Activated CD8-positive, alpha-beta memory T cell treated with anti-CD3 and anti-CD28 coated beads, Interleukin-2, amount 50 U/mL, for 1 hour (primary cell): Measurements from ENCODE around the gene ME3.
"Not testable (repeated sequence)": the region's sequence is repeated elsewhere in the genome, so short reads cannot be mapped to it uniquely, and the experiment has no call there.

Experiments
- DNase-seq: peaks from one replicate; pipeline ENCODE4 v3.0.0-alpha.2; 2020; ENCODE audit errors: extremely low read depth

Gene ME3

DNA sequence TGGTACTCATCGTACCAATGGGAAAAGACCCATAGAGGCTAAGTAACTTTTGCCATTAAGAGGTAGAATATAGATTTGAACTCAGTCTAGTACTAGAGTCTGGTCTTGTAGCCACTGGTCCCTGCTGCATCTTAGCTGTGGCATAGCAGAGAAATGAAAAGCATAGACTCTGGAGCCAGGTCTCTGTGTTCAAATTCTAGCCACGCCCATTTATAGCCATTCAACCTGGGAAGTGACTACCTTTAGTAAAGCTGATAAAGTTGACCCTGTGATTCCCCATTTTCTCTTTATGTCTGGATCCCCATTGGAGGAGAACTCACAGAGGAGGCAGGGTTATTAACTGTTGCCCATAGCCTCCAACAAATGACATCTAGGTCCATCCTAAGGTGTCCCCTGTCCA, 113.6 kb downstream of the ME3 start:
- no peak for DNase-seq

- DNase-seq = no peak
Measured at GRCh38 chr11:86558207-86558606, 114.2 kb downstream of the ME3 start.

- no peak for DNase-seq
Measured at GRCh38 chr11:86555866-86556265, 116.5 kb downstream of the ME3 start.

DNA sequence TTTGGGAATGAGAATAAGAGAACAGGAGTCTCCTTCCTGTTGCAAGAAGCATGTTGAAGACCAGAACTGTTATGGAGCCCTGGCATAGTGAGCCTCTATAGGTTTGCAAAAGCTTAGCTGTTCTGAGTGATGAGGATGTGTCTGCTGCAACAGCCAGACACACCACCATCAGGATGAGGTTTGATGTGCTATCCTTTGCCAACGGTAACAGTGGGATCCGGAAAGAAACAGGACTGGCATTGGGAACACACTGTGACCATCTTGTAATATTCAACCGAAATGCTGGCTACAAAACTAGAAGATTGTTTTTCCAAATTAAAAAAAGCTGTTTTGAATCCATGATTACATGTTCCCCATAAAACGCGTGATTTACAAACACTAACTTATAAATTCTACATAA, 117.0 kb downstream of the ME3 start:
- DNase-seq = no peak

GRCh38 chr11:86553265-86553664, 119.2 kb downstream of the ME3 start:
- DNase-seq = no peak

- no peak for DNase-seq
Measured at GRCh38 chr11:86551288-86552092, 120.9 kb downstream of the ME3 start.

GRCh38 chr11:86550757-86551156, 121.7 kb downstream of the ME3 start:
- DNase-seq = no peak

DNA sequence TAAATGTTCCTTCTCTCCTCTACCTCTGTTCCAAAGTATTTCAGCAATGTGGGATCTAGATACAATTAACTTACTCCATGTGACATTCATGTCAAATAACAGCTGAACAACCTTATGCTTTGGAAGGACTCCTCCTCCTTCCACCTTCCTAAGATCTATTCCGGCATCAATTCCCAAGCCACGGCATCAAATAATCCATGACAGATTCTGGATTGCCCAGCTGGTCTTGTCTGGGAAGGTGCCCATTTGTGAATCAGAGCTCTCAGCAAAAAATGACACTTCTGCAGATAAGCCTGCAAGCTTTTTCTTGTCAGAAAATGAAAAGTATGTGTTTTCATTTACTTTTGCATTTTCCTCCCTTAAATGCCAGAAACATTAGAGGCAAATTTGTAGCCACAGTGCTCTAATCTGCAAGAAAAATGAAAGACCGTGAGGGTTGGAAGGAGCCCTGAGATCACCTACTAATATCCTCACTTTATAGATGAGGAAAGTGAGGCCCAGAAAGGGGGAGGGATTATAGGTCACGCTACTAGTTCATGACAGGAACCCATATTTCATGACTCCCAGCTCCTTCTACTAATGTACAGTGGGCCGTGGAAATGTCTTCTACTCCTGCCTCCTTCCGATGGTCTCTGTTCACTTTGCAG, 124.0 kb downstream of the ME3 start:
- DNase-seq = no peak

GRCh38 chr11:86547727-86548126, 124.7 kb downstream of the ME3 start:
- DNase-seq = no peak

GRCh38 chr11:86541299-86541698, 131.1 kb downstream of the ME3 start:
- DNase-seq = not testable (repeated sequence)

GRCh38 chr11:86538223-86538548, 134.2 kb downstream of the ME3 start:
- DNase-seq = no peak

GRCh38 chr11:86537541-86538222, 134.7 kb downstream of the ME3 start:
- DNase-seq = no peak

GRCh38 chr11:86535773-86536172, 136.6 kb downstream of the ME3 start:
- DNase-seq = no peak

DNA sequence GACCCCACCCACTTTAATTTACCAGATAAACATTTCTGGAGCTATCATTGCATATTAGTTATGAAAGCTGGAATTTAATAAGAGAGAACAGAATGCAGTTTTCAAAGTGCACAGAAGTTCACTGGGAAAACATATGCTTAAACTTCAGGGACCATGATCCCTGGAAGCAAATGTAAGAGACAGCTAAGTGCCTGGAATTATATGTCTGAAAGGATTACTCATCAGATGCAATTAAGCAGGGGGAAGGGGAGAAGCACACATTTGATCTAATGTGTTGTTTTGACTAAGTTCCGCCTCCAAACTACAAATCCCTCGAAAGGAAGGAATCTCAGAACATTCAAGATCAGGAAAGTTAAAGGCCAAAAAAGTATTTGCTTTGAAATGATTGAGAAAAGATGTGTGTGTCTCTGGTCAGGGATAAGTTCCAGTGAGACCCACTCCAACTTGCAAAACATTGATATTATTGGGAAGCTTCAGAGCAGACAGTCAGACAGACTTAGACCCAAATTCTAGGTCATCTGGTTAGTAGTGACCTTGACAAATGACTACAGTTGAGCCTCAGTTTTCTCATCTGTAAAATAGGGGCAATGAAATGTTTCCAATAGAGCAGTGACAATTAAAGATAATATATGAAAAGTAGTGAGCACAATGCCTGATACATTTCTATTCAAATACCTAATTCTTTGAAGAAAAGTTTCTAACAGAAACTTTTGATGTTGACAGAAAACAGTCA, 147.6 kb downstream of the ME3 start:
- DNase-seq = no peak

DNA sequence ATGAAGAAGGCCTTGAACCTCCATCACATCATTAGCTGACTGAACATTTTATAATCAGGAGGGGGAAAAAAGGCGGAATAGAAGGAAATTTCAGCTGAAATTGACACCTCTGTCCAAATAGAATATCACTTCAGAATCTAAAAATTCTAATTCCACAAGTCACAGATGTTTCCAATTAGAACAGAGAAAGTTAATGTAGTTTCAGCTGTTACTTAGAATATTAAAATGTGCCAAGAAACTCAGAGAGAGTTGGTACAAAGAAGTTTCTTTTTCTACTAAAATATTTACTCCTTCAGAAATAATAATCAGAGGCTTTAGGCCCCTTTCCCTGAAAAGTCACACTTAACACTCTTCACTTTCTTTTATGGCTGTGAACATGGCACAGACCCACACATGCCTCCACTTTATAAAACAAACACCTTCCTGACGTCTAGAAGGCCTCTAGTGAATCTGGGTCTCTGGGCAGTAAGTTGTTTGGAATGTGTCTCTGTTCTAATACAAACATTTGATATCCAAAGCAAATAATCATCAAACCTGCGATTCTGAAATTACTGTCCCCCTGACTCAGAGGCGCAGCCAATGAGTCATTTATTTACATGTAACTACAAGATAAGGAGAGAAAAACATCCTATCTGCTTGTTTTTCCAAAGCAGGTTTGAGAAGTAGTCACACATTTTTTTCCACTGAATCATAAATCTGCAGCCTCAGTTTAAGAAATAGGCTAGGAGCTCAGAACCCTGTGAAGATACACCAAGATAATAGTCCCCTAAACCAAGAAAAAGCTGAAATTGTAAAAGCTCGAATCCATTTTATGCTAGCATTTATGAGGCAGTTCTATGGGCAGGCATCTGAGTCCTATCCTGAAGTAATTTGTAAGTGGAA, 148.4 kb downstream of the ME3 start:
- no peak for DNase-seq

DNA sequence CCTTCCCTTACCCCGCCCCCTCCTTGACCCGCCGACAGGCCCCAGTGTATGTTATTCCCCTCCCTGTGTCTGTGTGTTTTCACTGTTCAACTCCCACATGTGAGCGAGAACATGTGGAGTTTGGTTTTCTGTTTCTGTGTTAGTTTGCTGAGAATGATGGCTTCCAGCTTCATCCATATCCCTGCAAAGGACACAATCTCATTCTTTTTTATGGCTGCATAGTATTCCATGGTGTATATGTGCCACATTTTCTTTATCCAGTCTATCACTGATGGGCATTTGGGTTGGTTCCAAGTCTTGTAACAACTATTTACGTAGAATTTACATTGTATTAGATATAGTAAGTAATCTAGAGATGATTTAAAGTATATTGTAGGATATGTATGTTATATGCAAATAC, 149.9 kb downstream of the ME3 start:
- not testable (repeated sequence) for DNase-seq

DNA sequence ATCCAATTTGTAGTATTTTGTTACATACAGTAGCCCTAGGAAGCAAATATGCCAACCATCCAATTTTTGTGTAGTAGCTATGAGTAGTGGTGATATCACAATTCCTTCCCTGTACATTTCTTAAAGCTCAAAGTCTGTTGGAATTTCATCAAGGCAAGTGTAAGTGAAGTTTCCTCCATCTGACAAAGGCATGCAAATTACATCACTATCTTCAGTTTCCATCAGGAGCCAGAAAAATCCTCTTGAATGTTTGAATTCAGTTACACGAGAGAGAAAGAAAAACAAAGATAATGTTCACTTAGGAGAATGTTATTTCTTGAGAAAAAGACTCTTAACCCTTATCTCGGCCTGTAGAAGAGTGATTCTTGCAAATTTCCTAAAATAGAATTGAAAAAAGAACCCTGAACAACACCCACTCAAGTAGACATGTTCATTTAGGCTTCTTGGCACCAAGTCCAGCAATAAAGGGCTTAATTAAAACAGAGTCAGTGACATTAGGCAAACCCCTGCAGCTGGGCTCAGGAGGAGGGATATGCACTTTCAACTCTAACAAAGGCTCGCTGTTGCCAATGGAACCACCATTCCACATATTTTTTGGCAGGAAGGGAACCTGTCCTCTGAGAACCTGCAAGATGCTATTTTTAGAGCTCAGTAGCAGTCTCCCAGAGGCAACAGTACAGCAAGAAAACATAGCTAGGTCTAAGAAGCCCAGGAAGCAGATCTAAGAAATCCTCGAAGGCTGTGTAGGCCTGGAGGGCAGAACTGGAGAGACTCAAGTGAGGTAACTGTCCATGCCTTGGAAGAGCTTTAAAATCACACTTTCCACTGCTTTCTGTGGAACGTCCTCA, 153.1 kb downstream of the ME3 start:
- DNase-seq = no peak

GRCh38 chr11:86518211-86518610, 154.2 kb downstream of the ME3 start:
- no peak for DNase-seq

DNA sequence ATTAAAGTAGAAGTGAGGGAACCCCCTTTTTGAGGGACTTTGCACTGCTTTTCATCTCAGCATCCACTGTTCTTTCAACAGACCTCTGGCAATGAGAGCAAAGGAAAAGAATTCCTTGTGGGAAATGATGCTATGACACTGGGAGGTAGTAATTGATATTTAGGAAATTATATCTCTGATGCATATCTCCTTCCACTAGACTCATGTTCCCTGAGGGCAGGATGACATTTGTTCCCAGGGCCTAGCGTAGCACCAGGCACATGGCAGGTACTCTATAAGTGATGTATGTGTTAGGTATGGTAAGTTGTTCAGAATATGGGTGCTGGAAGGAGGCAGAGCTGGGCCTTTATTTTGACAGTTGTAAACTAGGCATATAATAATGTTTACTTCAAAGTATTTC, 154.9 kb downstream of the ME3 start:
- no peak for DNase-seq

DNA sequence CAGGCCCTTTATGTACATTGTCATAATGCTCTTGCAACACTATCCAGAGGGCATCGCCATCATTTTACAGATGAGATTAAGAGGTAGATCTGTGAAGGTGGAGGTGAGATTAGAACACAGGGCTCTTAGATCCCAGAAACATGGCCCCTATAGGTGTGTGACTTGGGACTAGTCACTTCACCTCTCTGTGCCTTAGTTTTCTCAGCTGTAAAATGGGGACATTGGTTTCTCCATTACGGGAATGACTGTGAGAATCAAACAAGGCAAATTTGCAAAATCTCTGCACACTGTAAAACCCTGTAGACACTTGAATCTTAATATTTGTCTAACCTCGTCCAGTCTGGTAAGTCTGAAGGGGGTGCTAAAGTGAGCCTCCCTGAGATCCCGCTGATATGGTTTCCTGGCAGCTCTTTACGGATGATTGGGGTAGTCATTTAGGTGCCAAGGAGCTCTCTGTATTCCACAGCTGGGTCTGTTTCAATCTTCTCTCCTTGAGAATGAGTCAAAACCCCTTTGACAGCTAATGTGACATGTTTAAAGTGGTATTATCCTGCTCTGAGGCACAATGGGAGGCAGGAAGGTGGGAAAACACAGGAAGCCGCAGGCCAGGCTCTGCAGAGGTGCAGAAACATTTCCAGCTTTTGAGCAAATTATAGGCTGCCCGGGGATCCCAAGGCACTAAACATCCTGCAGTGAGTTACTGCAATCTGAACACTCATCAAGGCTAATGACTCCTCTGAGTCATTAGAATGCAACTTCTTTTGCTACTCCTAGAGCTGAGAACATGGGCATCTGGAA, 156.9 kb downstream of the ME3 start:
- DNase-seq = no peak
